Osteocyte (in vitro differentiated cells): ENCODE data around the gene MCF2L2. TPM values are rescaled to one million over a fixed set of nuclear protein-coding genes. Genes with fewer than 3 reads are reported as not detected.
A peak's percentile ranks its signal among the peaks of the same experiment; 100 is the strongest.

Source experiments
- DNase-seq: peaks from one replicate; pipeline ENCODE4 v3.0.0; 2021; ENCODE audit warnings: mixed read lengths; ENCODE audit not compliant: unreplicated experiment; ENCODE audit errors: extremely low spot score
- H3K27ac Mint-ChIP-seq: one replicate; pipeline ENCODE4 v1.8.0; 2021; ENCODE audit warnings: mild to moderate bottlenecking, mixed read lengths; ENCODE audit not compliant: unreplicated experiment
- H3K27me3 Mint-ChIP-seq: one replicate; pipeline ENCODE4 v1.8.0; 2021; ENCODE audit warnings: mixed read lengths; ENCODE audit not compliant: unreplicated experiment
- H3K36me3 Mint-ChIP-seq: one replicate; pipeline ENCODE4 v1.8.0; 2021; ENCODE audit warnings: mixed read lengths; ENCODE audit not compliant: unreplicated experiment
- H3K4me1 Mint-ChIP-seq: one replicate; pipeline ENCODE4 v1.8.0; 2021; ENCODE audit warnings: mixed read lengths; ENCODE audit not compliant: unreplicated experiment
- H3K4me3 Mint-ChIP-seq: one replicate; pipeline ENCODE4 v1.8.0; 2021; ENCODE audit warnings: mild to moderate bottlenecking, moderate library complexity, mixed read lengths; ENCODE audit not compliant: unreplicated experiment
- H3K9me3 Mint-ChIP-seq: one replicate; pipeline ENCODE4 v1.8.0; 2021; ENCODE audit warnings: mixed read lengths; ENCODE audit not compliant: unreplicated experiment
- CTCF ChIP-seq: fragments of 200-600 bp; sonication (generic); IDR thresholded peaks from 2 replicates; pipeline ENCODE4 v1.5.0; 2021; ENCODE audit warnings: antibody characterized with exemption, mild to moderate bottlenecking, moderate library complexity
- total RNA-seq: library from RNA; stranded (reverse); gene quantifications from 2 replicates; pipeline ENCODE4 v1.2.1, GENCODE V29; 2021

The MCF2L2 gene
- total RNA-seq, 1 donor from 2014 or later, result 1.7 TPM

GRCh38 chr3:183211352-183211751 is 217.1 kb downstream of the MCF2L2 start:
- Mint-ChIP-seq H3K27ac (no peak overlapping the region), H3K9me3 (no peaks in the 10 kb centered on the region), H3K36me3 (no peaks in the 10 kb centered on the region), H3K27me3 (peaks cover 27% of the 10 kb centered on the region), H3K4me1 (no peaks in the 10 kb centered on the region), H3K4me3 (no peak overlapping the region)
- no peak for DNase-seq
- TF ChIP-seq CTCF, result no peak

- no peaks in the 10 kb centered on the region for H3K36me3 Mint-ChIP-seq
- no peak for TF ChIP-seq CTCF
- DNase-seq, result peak; percentile 73
- H3K4me3 Mint-ChIP-seq, result no peak overlapping the region
- H3K27me3 Mint-ChIP-seq, result peaks cover 27% of the 10 kb centered on the region
- H3K27ac Mint-ChIP-seq, result no peak overlapping the region
- no peaks in the 10 kb centered on the region for H3K9me3 Mint-ChIP-seq
- no peaks in the 10 kb centered on the region for H3K4me1 Mint-ChIP-seq
These were observed 217.5 kb downstream of the MCF2L2 start for GRCh38 chr3:183210862-183211341.

GRCh38 chr3:183210341-183210740 is 218.1 kb downstream of the MCF2L2 start:
- Mint-ChIP-seq H3K27me3 (peaks cover 30% of the 10 kb centered on the region), H3K4me3 (no peak overlapping the region), H3K9me3 (no peaks in the 10 kb centered on the region), H3K36me3 (no peaks in the 10 kb centered on the region), H3K4me1 (no peaks in the 10 kb centered on the region), H3K27ac (no peak overlapping the region)
- no peak for DNase-seq
- TF ChIP-seq CTCF, result no peak

- no peak for DNase-seq
- Mint-ChIP-seq H3K27me3 (peaks cover 26% of the 10 kb centered on the region), H3K4me3 (no peak overlapping the region), H3K27ac (no peak overlapping the region), H3K4me1 (no peaks in the 10 kb centered on the region), H3K36me3 (no peaks in the 10 kb centered on the region), H3K9me3 (peaks cover 2% of the 10 kb centered on the region)
- TF ChIP-seq CTCF, result no peak
These were observed 219.6 kb downstream of the MCF2L2 start for GRCh38 chr3:183208800-183209199.

- DNase-seq, result no peak
- Mint-ChIP-seq H3K36me3 (peaks cover 5% of the 10 kb centered on the region), H3K9me3 (peaks cover 8% of the 10 kb centered on the region), H3K4me3 (no peak overlapping the region), H3K27me3 (peaks cover 26% of the 10 kb centered on the region), H3K27ac (no peak overlapping the region), H3K4me1 (no peaks in the 10 kb centered on the region)
- no peak for TF ChIP-seq CTCF
These were observed 220.2 kb downstream of the MCF2L2 start for GRCh38 chr3:183208260-183208659.
